SIG-M5 (cell line): ENCODE results near the gene ADAMTS15.
A peak's percentile ranks its signal among the peaks of the same experiment; 100 is the strongest.

ENCODE experiments used
- DNase-seq: peaks from one replicate; lab custom pipeline; 2025; lab: John Stamatoyannopoulos, UW

ADAMTS15 gene

DNA sequence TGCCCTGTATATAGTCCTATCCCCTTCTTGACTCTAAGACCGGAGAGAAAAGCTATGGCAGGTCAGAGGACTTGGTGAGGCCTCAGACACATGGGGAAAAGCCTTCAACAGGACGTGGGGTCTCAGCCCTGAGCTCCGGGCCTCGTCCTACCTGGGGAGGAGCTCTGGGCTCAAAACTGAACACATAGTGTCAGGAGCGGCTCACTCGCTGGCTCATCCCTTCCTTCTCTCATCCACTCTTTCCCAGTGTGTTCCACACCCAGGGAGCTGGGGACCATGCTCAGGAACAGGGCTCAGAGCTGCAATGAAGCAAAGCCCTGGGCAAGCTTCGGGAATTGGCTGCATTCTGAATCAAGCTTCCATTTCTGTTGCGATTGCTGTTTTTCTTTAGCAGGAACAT is 14.5 kb downstream of the ADAMTS15 start:
- DNase-seq = no peak

DNA sequence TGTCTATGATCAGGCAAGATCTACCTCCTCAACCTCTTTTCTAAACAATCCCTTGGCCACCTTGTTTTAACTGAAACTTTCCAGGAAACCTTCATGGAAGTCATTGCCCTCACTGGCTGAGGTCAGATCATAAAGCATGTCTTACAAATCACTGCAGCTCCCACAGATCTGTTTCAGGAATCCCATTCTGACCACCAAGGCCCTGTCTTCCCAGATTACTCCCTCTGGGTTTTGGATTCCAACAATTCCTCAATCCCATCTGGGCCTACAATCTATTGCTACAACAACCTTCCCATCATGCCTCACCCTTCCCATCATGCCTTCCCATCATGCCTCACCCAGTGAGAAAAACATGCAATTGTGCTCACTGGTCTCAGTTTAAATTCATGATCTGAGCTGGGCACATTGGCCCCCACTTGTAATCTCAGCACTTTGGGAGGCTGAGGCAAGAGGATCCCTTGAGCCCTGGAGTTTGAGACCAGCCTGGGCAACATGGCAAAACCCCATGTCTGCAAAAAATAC is 15.9 kb downstream of the ADAMTS15 start:
- DNase-seq = no peak

DNA sequence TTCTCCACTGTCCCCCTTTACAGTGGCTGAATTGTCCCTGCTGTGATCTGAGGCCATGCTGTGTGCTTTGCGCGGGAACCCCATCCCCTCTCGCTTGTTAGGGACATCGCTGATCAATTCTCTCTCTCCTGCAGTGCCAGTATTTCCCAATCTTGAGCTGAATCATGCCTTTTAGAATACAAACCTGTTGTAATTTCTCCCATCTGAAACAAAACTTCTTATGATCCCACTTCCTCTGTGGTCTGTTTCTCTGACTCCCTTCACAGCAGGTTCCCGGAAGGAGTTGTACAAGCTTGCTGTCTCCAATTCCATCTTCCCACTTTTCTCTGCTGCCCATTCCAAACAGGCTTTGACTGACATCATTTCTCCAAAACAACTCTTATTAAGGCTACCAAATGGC is 16.8 kb downstream of the ADAMTS15 start:
- peak; percentile 69 for DNase-seq

DNA sequence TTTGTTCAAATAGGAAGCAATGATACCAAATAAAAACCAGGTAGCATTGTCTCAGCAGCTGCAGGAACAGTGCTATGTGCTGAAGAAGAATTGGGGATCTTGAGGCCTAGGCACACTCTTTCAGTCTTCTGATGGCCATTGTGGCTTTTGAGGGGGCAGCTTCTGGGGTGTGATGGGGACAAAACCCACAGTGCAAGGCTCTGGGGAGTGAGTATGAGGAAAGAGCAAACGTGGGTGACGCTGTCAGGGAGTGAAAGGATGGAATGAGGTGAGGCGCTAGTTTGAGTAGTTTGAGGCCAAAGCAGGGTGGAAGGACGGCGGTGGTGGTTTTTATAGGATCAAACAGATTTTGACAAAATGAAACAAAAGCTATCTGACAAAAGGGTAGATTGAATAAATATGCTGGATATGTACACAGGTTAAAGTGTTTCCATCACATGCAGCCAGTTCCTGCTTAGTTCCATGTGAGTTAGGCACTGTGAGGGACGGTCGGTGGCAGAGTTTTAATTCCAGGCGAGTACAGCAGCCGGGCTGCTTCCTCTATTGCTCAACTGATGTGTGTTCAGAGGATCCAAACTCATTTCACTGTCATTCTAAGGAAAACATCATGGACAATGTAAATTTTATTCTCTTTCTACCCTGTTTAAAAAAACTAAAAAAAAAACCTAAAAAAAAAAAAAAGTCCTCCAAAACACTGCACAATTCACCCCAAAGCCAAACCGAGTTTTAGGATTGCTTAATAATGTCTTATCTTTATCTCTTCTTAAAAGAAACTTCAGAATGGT is 18.9 kb downstream of the ADAMTS15 start:
- DNase-seq = no peak

DNA sequence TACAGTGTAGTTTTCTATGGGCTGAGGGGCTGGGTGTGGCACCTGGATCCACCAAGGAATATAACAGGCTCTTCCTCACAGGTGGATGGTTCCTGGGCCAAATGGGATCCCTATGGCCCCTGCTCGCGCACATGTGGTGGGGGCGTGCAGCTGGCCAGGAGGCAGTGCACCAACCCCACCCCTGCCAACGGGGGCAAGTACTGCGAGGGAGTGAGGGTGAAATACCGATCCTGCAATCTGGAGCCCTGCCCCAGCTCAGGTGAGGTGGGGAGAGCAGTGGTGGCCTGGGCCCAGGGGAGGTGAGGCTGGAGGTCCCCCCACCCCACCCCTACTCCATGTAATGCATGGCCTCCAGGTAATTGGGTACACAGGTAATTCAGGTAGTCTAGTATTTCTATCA is 20.7 kb downstream of the ADAMTS15 start:
- no peak for DNase-seq

DNA sequence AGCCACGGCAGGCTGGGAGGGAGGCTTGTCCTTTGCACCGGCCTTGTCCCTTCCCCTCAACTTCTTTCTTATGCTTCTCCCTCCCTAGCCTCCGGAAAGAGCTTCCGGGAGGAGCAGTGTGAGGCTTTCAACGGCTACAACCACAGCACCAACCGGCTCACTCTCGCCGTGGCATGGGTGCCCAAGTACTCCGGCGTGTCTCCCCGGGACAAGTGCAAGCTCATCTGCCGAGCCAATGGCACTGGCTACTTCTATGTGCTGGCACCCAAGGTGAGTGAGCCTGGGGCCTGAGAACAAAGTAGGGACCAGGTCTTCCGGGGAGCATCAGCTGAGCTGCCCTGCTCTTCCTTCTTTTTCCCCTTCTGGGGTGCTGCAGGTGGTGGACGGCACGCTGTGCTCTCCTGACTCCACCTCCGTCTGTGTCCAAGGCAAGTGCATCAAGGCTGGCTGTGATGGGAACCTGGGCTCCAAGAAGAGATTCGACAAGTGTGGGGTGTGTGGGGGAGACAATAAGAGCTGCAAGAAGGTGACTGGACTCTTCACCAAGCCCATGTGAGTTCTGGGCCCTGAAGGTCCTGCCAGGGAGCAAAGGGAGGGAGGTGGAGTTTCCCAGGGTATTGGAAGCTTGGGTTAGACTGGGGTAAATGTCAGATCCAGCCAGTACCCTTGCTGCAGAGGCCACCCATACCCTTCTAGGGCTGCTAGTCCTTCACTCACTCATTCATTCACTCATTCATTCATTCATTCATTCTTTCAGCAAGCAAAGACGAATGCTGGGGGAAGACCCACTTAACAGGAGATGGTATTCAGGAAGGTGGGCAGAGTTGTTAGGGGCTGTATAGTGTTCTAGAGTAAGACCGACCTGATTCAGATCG is 22.6 kb downstream of the ADAMTS15 start:
- no peak for DNase-seq

DNA sequence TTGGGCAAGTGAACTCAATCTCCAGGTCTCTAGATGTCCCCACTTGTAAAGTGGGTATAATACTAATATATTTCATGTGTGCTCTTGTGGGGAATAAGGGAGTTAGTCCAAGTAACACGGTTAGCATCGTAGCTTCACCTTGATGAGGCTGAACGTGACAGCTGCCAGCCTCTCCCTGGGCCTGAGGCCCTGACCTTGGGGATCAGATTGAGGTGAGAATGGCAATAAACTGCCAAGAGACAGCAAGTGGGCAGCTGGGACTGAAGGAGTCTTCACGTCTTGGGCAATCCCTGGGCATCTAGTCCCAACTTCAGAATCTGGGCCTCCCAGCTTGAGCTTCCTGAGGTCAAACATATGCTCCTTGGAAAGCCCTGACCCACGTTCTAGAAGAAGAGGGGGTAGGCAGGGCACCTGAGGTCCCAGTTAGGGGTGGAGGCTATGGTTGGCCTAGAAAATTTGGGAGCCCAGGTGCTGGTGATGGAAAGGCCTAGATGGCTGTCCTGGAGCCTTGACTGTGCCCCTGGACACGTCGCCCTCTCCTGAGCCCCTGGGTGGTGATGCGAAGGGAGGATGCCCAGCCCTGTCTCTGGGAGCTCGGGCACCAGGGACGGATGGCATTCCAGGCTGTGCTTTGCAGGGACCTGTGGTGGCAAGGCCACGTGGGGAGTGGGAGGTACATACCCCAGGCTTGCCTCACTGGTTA is 23.4 kb downstream of the ADAMTS15 start:
- DNase-seq = no peak

DNA sequence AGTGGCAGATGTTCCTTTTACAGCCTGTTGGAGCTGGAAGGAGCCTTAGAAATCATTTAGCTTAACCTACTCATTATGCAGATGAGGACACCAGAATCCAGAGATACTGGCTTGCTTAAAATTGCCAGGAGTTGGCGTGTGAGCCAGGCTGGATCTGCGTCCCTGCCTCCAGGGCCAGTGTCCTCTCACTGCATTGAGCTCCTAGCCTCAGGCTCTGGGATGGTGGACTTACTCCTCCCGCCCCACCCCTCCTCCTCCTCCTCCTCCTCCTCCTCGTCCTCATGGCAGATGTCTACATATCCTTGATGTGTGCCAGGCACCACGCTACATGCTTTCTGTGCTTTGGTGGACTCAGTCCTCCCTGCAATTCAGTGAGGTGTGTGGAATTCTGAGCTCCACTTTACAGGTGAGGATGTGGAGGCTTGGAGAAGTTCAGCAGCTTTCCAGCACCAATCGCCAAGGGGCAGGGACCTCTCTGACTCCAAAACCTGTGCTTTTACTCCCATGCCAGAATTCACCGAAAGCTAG is 24.1 kb downstream of the ADAMTS15 start:
- no peak for DNase-seq

DNA sequence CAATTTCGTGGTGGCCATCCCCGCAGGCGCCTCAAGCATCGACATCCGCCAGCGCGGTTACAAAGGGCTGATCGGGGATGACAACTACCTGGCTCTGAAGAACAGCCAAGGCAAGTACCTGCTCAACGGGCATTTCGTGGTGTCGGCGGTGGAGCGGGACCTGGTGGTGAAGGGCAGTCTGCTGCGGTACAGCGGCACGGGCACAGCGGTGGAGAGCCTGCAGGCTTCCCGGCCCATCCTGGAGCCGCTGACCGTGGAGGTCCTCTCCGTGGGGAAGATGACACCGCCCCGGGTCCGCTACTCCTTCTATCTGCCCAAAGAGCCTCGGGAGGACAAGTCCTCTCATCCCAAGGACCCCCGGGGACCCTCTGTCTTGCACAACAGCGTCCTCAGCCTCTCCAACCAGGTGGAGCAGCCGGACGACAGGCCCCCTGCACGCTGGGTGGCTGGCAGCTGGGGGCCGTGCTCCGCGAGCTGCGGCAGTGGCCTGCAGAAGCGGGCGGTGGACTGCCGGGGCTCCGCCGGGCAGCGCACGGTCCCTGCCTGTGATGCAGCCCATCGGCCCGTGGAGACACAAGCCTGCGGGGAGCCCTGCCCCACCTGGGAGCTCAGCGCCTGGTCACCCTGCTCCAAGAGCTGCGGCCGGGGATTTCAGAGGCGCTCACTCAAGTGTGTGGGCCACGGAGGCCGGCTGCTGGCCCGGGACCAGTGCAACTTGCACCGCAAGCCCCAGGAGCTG is 24.8 kb downstream of the ADAMTS15 start:
- no peak for DNase-seq

DNA sequence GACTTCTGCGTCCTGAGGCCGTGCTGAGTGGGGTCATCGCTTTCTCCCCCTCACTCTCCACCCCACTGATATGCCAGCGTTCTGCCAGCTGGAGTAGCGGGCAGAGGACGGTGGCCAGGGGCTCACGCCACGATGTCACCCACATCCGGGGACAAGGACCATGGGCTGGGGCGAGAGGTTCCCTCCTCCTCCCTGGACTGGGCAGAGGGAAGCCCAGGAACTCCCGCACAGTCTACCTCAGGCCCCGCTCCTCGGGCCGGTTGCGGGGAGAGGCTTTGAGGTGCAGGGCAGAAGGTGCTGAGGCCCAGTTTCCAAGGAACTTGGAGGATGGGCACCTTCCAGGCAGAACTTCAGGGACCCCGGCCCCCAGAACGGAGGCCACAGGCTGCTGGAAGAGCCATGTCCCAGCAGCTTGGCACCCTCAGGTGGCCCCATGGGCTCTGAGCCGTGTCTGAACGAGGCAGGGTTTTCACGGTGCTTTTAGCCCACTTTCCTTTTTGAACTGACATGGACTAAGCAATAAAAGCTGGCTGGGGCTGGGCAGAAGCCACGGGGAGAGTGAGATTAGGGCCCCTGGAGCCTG is 25.4 kb downstream of the ADAMTS15 start:
- DNase-seq = no peak

DNA sequence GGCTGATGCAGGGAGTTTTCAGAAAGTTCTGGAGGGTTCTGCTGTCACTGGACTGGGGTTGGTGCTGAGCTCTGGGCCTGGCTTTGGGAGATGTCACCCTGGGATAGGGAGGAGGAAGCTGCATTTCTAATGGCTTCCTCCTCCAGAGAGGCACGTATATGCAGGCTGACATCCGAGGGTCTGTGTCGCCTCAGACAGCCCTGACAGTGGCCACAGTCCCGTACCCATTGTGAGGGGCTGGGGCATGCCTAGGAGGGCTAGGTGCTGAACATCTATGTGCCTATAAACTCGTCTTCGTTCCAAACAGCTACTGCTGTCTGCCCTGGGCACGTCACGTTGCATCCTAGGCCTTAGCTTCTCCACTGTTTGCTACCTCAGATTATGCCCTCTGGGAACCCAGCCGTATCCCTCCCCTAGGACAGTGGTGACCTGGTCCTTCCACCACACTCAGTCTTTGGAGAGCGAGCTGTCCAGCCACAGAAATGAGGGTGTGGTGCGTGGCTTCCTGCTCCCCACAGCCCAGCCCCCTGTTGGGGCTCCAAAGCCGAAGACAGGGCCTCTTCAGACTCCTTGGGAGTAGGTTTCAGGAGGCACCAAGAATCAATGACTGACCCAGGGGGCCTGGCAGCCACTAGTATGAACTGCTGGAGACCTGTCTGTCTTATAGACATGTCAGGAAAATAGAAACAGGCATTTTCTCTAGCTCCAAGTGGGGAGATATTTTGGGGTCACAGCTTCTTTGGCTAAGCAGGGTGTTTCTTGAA is 26.4 kb downstream of the ADAMTS15 start:
- no peak for DNase-seq

DNA sequence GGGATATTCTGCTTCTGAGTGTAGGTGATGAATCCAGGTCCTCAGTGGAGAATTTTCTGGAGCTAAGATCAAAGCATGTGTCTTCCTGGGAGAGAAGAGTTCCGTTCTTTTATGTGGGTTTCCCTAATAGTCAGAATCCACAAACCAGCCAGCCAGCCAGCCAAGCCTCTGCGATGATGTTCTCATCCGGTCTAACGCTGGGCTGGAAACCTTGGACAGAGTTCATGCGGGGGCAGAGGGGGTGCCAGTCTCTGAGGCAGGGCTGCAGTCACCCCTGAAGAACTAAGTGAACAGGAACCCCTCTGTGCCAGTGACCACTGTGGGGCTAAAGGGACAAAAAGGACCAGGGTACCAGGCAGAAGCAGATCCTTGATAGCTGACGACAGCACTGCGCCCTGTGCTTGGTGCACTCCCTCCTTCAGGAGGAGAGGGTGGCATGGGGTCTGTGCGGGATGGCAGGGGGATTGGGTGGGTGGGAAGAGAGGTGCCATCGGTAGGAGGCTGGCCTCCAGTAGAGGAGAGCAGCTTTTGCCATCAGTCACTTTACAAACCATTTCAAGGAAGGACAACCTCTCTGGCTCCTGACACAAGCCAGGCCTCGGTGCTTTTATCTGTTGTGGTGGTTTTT is 27.1 kb downstream of the ADAMTS15 start:
- no peak for DNase-seq

DNA sequence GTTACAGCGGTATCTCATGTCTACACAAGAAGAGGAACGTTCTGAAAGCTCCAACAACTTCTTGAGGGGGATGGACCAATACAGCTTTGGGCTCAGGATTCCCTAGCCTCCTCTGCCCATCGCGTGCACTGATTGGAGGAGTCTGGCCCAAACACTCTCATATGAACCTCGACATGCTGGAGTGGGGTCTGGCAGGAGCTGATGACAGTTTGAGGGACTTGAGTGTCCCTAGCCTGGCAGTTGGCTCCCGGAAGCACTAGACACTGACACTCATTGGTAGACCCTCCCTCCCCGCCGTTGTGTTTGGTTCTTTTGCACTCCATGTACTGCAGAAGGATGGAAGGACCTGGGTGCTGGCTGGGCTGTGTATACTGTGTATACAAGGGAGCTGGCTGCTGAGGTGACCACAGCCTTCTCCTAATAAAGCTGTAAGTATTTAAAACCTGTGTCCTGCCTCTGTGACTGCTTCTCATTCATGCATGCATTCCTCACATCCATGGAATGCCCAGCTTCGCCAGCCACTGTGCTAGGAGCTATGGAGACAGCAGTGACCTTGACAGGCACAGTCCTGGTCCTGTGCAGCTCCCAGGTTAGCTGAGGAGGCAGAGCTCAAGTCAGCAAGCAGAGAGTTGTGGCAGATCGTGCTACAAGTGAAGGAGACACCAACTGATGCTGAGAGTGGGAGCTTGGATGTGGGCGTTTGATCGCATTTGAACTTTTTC is 27.9 kb downstream of the ADAMTS15 start:
- no peak for DNase-seq

DNA sequence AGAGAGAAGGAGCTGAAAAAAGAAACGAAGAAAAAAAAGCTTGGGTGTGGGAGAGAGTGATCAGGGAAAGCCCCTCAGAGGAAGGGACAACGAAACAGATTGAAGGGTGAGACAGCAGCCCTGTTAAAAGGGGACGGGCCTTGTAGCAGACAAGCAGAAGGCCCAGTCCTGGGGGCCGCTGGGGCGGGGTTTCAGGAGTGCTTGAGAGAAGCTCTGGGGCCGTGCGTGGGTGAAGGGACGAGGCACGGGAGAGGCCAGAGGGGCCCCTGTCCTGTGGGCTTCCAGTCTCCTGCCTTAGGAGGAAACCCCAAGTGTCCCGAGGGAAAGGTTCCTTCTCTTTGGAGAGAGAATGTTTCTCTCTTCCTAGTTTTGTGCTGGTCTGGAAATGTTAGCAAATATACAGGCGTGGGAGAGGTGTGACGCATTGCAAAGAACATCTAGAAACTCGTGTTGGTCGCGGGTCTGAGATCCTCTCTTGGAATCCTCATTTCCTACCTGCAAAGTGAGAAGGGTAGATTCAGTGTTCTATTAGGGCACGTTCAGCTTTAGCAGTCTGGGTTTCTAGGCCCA is 28.6 kb downstream of the ADAMTS15 start:
- no peak for DNase-seq

DNA sequence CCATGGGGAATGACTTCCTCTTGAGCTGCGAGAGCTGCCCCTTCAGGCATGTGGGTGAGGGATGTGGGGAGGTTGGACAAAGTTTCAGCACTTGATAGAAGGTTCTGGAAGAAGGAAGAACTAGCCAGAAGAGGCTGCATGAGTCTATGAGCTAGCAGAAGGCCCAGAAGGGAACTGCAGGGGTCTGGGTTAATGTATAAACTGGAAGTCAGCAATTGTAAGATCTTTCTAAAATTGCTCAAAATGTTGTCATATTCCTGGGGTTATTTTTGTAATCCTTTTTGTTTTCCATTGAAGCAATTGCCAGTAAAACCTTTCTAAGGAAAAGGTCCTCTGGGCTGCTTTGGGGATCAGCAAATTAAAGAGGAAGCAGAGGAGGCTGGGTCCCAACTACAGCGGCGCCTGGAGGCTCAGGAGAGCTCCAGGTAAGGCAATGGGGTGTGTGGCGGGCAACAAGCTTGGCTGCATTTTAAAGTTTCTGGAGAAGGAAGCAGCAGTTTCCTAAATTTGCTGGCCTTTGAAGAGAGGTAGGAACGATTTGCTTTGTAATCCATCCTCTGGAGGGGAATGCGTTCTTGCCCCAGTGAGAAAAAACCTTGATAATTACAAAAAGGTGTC is 29.2 kb downstream of the ADAMTS15 start:
- DNase-seq = no peak

DNA sequence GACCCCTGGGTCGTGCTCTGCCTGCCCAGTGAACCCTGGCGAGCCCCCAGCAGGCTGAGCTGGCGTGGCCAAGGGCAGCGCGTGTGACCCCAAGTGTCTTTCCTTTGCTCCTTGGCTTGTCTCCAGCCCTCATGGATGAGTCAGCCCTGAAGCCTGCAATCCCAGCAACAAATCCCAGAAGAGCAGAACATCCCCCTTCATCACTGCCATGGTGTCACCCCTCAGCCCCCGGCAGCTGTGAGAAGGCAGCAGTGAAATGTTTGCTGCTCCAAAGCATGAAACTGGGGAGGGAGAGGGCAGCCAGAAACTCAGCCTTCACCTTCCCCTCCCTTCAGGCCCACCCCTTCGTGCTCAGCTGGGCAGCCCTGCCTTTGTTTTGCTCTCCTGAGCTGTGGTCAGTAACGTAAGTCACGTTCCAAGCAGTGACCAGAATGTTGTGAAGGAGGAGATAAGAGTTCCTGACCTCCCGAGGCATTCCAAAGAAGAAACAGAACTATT is 29.8 kb downstream of the ADAMTS15 start:
- DNase-seq = no peak

DNA sequence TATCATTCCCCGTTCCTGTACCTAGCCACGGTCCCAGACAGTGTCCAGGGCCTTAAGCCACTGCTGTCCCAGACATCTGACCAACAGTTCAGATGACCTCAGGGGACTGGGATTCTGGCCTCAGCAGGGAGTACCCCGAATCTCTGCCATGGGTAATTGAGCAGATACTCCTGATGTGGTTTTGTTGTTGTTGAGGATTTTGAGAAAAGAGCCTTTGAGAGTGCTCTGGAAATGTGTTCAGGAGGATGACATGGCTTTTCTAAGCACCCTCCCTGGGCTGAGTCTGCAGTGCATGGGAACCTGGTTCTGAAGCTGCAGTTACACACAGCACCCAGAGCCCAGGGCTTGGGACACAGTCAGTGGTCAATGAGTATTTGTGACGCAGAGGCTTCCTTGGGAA is 30.4 kb downstream of the ADAMTS15 start:
- no peak for DNase-seq

DNA sequence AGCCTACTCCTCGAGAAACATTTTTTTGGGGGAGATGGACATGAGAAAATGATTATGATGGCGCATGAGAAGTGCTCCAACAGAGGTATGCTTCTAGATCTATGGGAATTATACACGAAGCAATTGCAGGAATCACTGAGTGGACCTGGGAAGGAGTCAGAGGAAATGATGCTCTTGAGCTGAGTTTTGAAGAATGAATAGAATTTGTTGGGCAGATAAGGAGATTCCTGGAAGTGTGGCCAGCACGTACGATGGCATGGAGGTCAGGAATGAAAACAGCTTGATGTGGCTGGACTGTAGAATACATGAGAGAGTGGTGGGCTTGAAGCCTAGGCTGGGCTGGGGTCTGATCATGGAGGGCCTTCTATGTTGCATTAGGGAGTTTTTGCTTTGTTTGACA is 31.7 kb downstream of the ADAMTS15 start:
- DNase-seq = no peak
